Dendritic cell treated with granulocyte-macrophage colony-stimulating factor and Interleukin-4, amounts not matched to agents 40 ng/mL and 50 ng/mL, for 4 days (primary cell): ENCODE results near the gene NRXN2.

Source experiments
- H3K27ac Mint-ChIP-seq: one replicate; pipeline ENCODE4 v1.8.0; 2022; ENCODE audit warnings: mild to moderate bottlenecking, mixed read lengths
- H3K27me3 Mint-ChIP-seq: one replicate; pipeline ENCODE4 v1.8.0; 2022; ENCODE audit warnings: mild to moderate bottlenecking, mixed read lengths
- H3K36me3 Mint-ChIP-seq: one replicate; pipeline ENCODE4 v1.8.0; 2022; ENCODE audit warnings: low read depth, mixed read lengths
- H3K4me1 Mint-ChIP-seq: one replicate; pipeline ENCODE4 v1.8.0; 2022; ENCODE audit warnings: low read depth, mixed read lengths
- H3K4me3 Mint-ChIP-seq: one replicate; pipeline ENCODE4 v1.8.0; 2022; ENCODE audit warnings: mild to moderate bottlenecking, moderate library complexity, mixed read lengths
- H3K9me3 Mint-ChIP-seq: one replicate; pipeline ENCODE4 v1.8.0; 2022; ENCODE audit warnings: mixed read lengths
- intact Hi-C: fragments of 100-400 bp; cut with micrococcal nuclease; formaldehyde crosslinking; loops from one replicate; pipeline ENCODE4 v1.15.0; 2022

Gene NRXN2

GRCh38 chr11:64581057-64581523 is 141.9 kb downstream of the NRXN2 start:
- Mint-ChIP-seq H3K27me3 (peaks cover 7% of the 10 kb centered on the region), H3K9me3 (no peaks in the 10 kb centered on the region), H3K4me3 (no peak overlapping the region), H3K4me1 (peaks cover under 1% of the 10 kb centered on the region), H3K27ac (no peak overlapping the region), H3K36me3 (no peaks in the 10 kb centered on the region)
- intact Hi-C loops = no loop called here

- H3K36me3 Mint-ChIP-seq = no peaks in the 10 kb centered on the region
Observed at GRCh38 chr11:64580412-64580811, 142.6 kb downstream of the NRXN2 start.

GRCh38 chr11:64577202-64577601 is 145.8 kb downstream of the NRXN2 start:
- Mint-ChIP-seq H3K27ac (no peak overlapping the region), H3K9me3 (no peaks in the 10 kb centered on the region), H3K27me3 (peaks cover 3% of the 10 kb centered on the region), H3K4me1 (no peaks in the 10 kb centered on the region), H3K4me3 (no peak overlapping the region), H3K36me3 (no peaks in the 10 kb centered on the region)
- intact Hi-C loops = no loop called here

More at GRCh38 chr11:64580412-64580811, 142.6 kb downstream of the NRXN2 start:
- Mint-ChIP-seq H3K27ac (no peak overlapping the region), H3K4me1 (no peaks in the 10 kb centered on the region), H3K4me3 (no peak overlapping the region), H3K27me3 (peaks cover 6% of the 10 kb centered on the region), H3K9me3 (no peaks in the 10 kb centered on the region)
- intact Hi-C loops = no loop called here

GRCh38 chr11:64572143-64572542 is 150.9 kb downstream of the NRXN2 start:
- Mint-ChIP-seq H3K36me3 (no peaks in the 10 kb centered on the region), H3K27me3 (peaks cover 6% of the 10 kb centered on the region), H3K4me1 (peaks cover 5% of the 10 kb centered on the region), H3K27ac (no peak overlapping the region), H3K4me3 (no peak overlapping the region), H3K9me3 (no peaks in the 10 kb centered on the region)
- intact Hi-C loops = no loop called here

GRCh38 chr11:64571410-64572091 is 151.4 kb downstream of the NRXN2 start:
- intact Hi-C loops = no loop called here
- Mint-ChIP-seq H3K9me3 (no peaks in the 10 kb centered on the region), H3K27me3 (peaks cover 6% of the 10 kb centered on the region), H3K27ac (no peak overlapping the region), H3K4me1 (peaks cover 5% of the 10 kb centered on the region), H3K4me3 (no peak overlapping the region), H3K36me3 (no peaks in the 10 kb centered on the region)

GRCh38 chr11:64571050-64571409 is 152.0 kb downstream of the NRXN2 start:
- peaks cover 6% of the 10 kb centered on the region for H3K27me3 Mint-ChIP-seq
- intact Hi-C loops = no loop called here
- H3K27ac Mint-ChIP-seq = no peak overlapping the region
- H3K4me3 Mint-ChIP-seq = no peak overlapping the region
- no peaks in the 10 kb centered on the region for H3K9me3 Mint-ChIP-seq
- no peaks in the 10 kb centered on the region for H3K36me3 Mint-ChIP-seq
- peaks cover 5% of the 10 kb centered on the region for H3K4me1 Mint-ChIP-seq

- Mint-ChIP-seq H3K27me3 (peaks cover 6% of the 10 kb centered on the region), H3K27ac (no peak overlapping the region), H3K4me1 (peaks cover 5% of the 10 kb centered on the region), H3K36me3 (no peaks in the 10 kb centered on the region), H3K4me3 (no peak overlapping the region), H3K9me3 (no peaks in the 10 kb centered on the region)
- intact Hi-C loops = no loop called here
Observed at GRCh38 chr11:64570341-64570740, 152.7 kb downstream of the NRXN2 start.

GRCh38 chr11:64569300-64569970 is 153.6 kb downstream of the NRXN2 start:
- Mint-ChIP-seq H3K4me1 (peaks cover 5% of the 10 kb centered on the region), H3K27me3 (peaks cover 8% of the 10 kb centered on the region), H3K36me3 (no peaks in the 10 kb centered on the region), H3K9me3 (no peaks in the 10 kb centered on the region), H3K27ac (no peak overlapping the region), H3K4me3 (no peak overlapping the region)
- intact Hi-C loops = no loop called here

- no peaks in the 10 kb centered on the region for H3K36me3 Mint-ChIP-seq
- peaks cover 8% of the 10 kb centered on the region for H3K27me3 Mint-ChIP-seq
Observed at GRCh38 chr11:64568584-64569140, 154.3 kb downstream of the NRXN2 start.

GRCh38 chr11:64568041-64568571 is 154.9 kb downstream of the NRXN2 start:
- no peak overlapping the region for H3K27ac Mint-ChIP-seq
- H3K27me3 Mint-ChIP-seq = peaks cover 8% of the 10 kb centered on the region
- H3K4me1 Mint-ChIP-seq = peaks cover 5% of the 10 kb centered on the region
- no peak overlapping the region for H3K4me3 Mint-ChIP-seq
- intact Hi-C loops = no loop called here
- H3K9me3 Mint-ChIP-seq = no peaks in the 10 kb centered on the region
- no peaks in the 10 kb centered on the region for H3K36me3 Mint-ChIP-seq

More at GRCh38 chr11:64568584-64569140, 154.3 kb downstream of the NRXN2 start:
- intact Hi-C loops = no loop called here
- Mint-ChIP-seq H3K9me3 (no peaks in the 10 kb centered on the region), H3K4me3 (no peak overlapping the region), H3K27ac (no peak overlapping the region), H3K4me1 (peaks cover 5% of the 10 kb centered on the region)

- Mint-ChIP-seq H3K4me3 (no peak overlapping the region), H3K4me1 (peaks cover 5% of the 10 kb centered on the region), H3K9me3 (no peaks in the 10 kb centered on the region), H3K27me3 (peaks cover 4% of the 10 kb centered on the region), H3K27ac (no peak overlapping the region), H3K36me3 (no peaks in the 10 kb centered on the region)
- intact Hi-C loops = no loop called here
Observed at GRCh38 chr11:64566915-64567891, 155.8 kb downstream of the NRXN2 start.

- intact Hi-C loops = no loop called here
- Mint-ChIP-seq H3K36me3 (no peaks in the 10 kb centered on the region), H3K4me3 (no peak overlapping the region), H3K4me1 (no peaks in the 10 kb centered on the region), H3K9me3 (no peaks in the 10 kb centered on the region), H3K27ac (no peak overlapping the region), H3K27me3 (peaks cover 2% of the 10 kb centered on the region)
Observed at GRCh38 chr11:64566042-64566914, 156.7 kb downstream of the NRXN2 start.
